HCT116 (cell line): ENCODE data around the gene RAI1. TPM values are rescaled to one million over a fixed set of nuclear protein-coding genes. Genes with fewer than 3 reads are reported as not detected.

Source experiments
- ATAC-seq: fragments of 200-7000 bp; cut with Tn5 transposase; 2 replicates; pipeline ENCODE4 v1.9.1; 2020; ENCODE audit warnings: mild to moderate bottlenecking, moderate library complexity
- BruUV-seq: library from RNA; stranded (reverse); fragments of 400-500 nt; replicated peaks from 2 replicates; lab custom pipeline; 2021; lab: Mats Ljungman, UMichigan
- CTCF ChIA-PET: fragments of 300-600 bp; sonication (Branson Sonifier 250); formaldehyde crosslinking; loops from one replicate; lab custom pipeline; 2021; ENCODE audit warnings: antibody characterized with exemption; lab: Charles Lee
- POLR2A ChIA-PET: fragments of 300-600, 350-600 bp; sonication (Branson Sonifier 250); formaldehyde crosslinking; loops from one replicate; lab custom pipeline; 2021; ENCODE audit warnings: antibody characterized with exemption; lab: Charles Lee
- RAD21 ChIA-PET, 2 experiments: fragments of 300-600 bp; sonication (Branson Sonifier 250); formaldehyde crosslinking; loops; one replicate each; lab custom pipeline; 2023; ENCODE audit warnings: low total read pairs in 2 of 2; ENCODE audit not compliant: uncharacterized antibody in 2 of 2, unreplicated experiment in 2 of 2, low non-redundant PET in 1 of 2; lab: Charles Lee
- DNase-seq: peaks from one replicate; pipeline ENCODE4 v3.0.0-alpha.2; 2010; ENCODE audit warnings: low read depth, low spot score
- H2AFZ ChIP-seq: fragments of 200-600 bp; shearing (Covaris generic), sonication (generic); 2 replicates; pipeline ENCODE4 v1.6.1; 2017; ENCODE audit warnings: low read depth, mixed run types, mixed read lengths, antibody characterized with exemption, low read length; ENCODE audit not compliant: poor library complexity, severe bottlenecking
- H3K27ac ChIP-seq: 2 replicates; pipeline ENCODE4 v1.5.1; 2012; ENCODE audit warnings: low read depth, low read length
- H3K27me3 ChIP-seq: fragments of 200-600 bp; sonication (generic); 2 replicates; pipeline ENCODE4 v1.6.1; 2016; ENCODE audit warnings: mixed run types, low read length, mixed read lengths; ENCODE audit not compliant: insufficient read depth
- H3K36me3 ChIP-seq, 2 experiments: fragments of 200-500 bp in 1 of 2; fragments of 200-600 bp in 1 of 2; sonication (Bioruptor generic) in 1 of 2; sonication (generic) in 1 of 2; 2 replicates each; pipeline versions ENCODE4 v1.5.1 to v1.6.1; 2014 to 2016; ENCODE audit warnings: low read length in 2 of 2, inconsistent platforms in 1 of 2, mixed read lengths in 1 of 2, mixed run types in 1 of 2; ENCODE audit not compliant: insufficient read depth in 2 of 2, control insufficient read depth in 1 of 2
- H3K4me1 ChIP-seq, 2 experiments: fragments of 200-600 bp in 1 of 2; sonication (generic) in 1 of 2; 2 replicates each; pipeline versions ENCODE4 v1.5.1 to v1.6.1; 2012 to 2017; ENCODE audit warnings: low read length in 2 of 2, inconsistent platforms in 1 of 2, mild to moderate bottlenecking in 1 of 2, mixed read lengths in 1 of 2, mixed run types in 1 of 2, moderate library complexity in 1 of 2; ENCODE audit not compliant: insufficient read depth in 2 of 2, control insufficient read depth in 1 of 2
- H3K4me2 ChIP-seq: fragments of 200-600 bp; sonication (generic); 2 replicates; pipeline ENCODE4 v1.6.1; 2017; ENCODE audit warnings: mixed run types, low read length, mixed read lengths
- H3K4me3 ChIP-seq, 2 experiments: fragments of 200-600 bp in 1 of 2; sonication (generic) in 1 of 2; replicated peaks in 1 of 2; 2 replicates each; pipeline ENCODE4 v1.5.1; 2011 to 2016; ENCODE audit warnings: low read length in 2 of 2, control low read depth in 1 of 2, low read depth in 1 of 2, mild to moderate bottlenecking in 1 of 2, mixed read lengths in 1 of 2, mixed run types in 1 of 2
- H3K79me2 ChIP-seq: fragments of 200-600 bp; sonication (generic); 2 replicates; pipeline ENCODE4 v1.6.1; 2017; ENCODE audit warnings: mild to moderate bottlenecking, mixed run types, low read length, moderate library complexity, mixed read lengths; ENCODE audit not compliant: insufficient read depth
- H3K9ac ChIP-seq: fragments of 200-600 bp; sonication (generic); 2 replicates; pipeline ENCODE4 v1.6.1; 2016; ENCODE audit warnings: low read length, mixed read lengths
- H3K9me2 ChIP-seq: fragments of 200-600 bp; sonication (generic), shearing (Covaris generic); 2 replicates; pipeline ENCODE4 v1.6.1; 2017; ENCODE audit warnings: mixed run types, mild to moderate bottlenecking, moderate library complexity; ENCODE audit not compliant: insufficient read depth
- H3K9me3 ChIP-seq, 2 experiments: fragments of 200-500 bp in 1 of 2; fragments of 200-600 bp in 1 of 2; sonication (Bioruptor generic) in 1 of 2; sonication (generic) in 1 of 2; 2 replicates each; pipeline ENCODE4 v1.6.1; 2014 to 2017; ENCODE audit warnings: low read length in 2 of 2, mixed read lengths in 2 of 2, inconsistent platforms in 1 of 2, low read depth in 1 of 2, mild to moderate bottlenecking in 1 of 2, mixed run types in 1 of 2, moderate library complexity in 1 of 2; ENCODE audit not compliant: control insufficient read depth in 1 of 2, insufficient read depth in 1 of 2
- H4K20me1 ChIP-seq: fragments of 200-600 bp; sonication (generic), shearing (Covaris generic); 2 replicates; pipeline ENCODE4 v1.6.1; 2017; ENCODE audit warnings: mixed run types, mild to moderate bottlenecking, moderate library complexity; ENCODE audit not compliant: insufficient read depth
- POLR2A ChIP-seq: IDR thresholded peaks from 2 replicates; pipeline ENCODE4 v1.7.0; 2011; ENCODE audit warnings: borderline replicate concordance; ENCODE audit not compliant: insufficient read depth, insufficient read length; ENCODE audit errors: extremely low read depth
- POLR2AphosphoS5 ChIP-seq: IDR thresholded peaks from 2 replicates; pipeline ENCODE4 v1.6.1; 2011; ENCODE audit warnings: mild to moderate bottlenecking, low read depth, low read length, moderate library complexity
- SIN3A ChIP-seq: IDR thresholded peaks from 2 replicates; pipeline ENCODE4 v1.6.1; 2012; ENCODE audit warnings: low read depth
- ZFX ChIP-seq: fragments of 450-650 bp; IDR thresholded peaks from 2 replicates; pipeline ENCODE4 v1.6.1; 2017
- intact Hi-C: fragments of 100-400 bp; cut with micrococcal nuclease; formaldehyde crosslinking; loops from 2 replicates; pipeline ENCODE4 v1.10.0; 2022
- total RNA-seq: library from RNA; stranded (reverse); gene quantifications from one replicate; pipeline ENCODE4 v1.2.1, GENCODE V29; 2021; ENCODE audit not compliant: unreplicated experiment

The RAI1 gene
- total RNA-seq, 1 experiment from 2014 or later = 38.5 TPM

- H3K27ac ChIP-seq = peak overlapping the region; percentile 48; the same call in 1 of the 2 replicates
- TF ChIP-seq POLR2A = no peak
- ChIA-PET RAD21 (no interaction called here), CTCF (no interaction called here), POLR2A (no interaction called here)
- DNase-seq (no peak), ATAC-seq (no peak)
- no peaks in the 10 kb centered on the region for H3K9me2 ChIP-seq
- intact Hi-C loops = loop anchor here (10.0 kb wide), 1 partner anchor 146 kb away; the partner anchor contains the start of gene RAI1
- no peak overlapping the region for H3K4me3 ChIP-seq
- BruUV-seq = no TSS peak
- H3K79me2 ChIP-seq = peaks cover 97% of the 10 kb centered on the region
- no peaks in the 10 kb centered on the region for H3K9me3 ChIP-seq
- H3K27me3 ChIP-seq = no peaks in the 10 kb centered on the region
- H3K9ac ChIP-seq = peak overlapping the region; percentile 10; the same call in 1 of the 2 replicates
- no peaks in the 10 kb centered on the region for H4K20me1 ChIP-seq
- H3K36me3 ChIP-seq = peaks cover 3 to 39% of the 10 kb centered on the region in 2 experiments; a peak in 2 of 4 replicates
- H3K4me2 ChIP-seq = no peak overlapping the region
- no peak overlapping the region for H2AFZ ChIP-seq
- H3K4me1 ChIP-seq = peaks cover 66 to 87% of the 10 kb centered on the region in 2 experiments
Observed at GRCh38 chr17:17830740-17831207, 149.5 kb downstream of the RAI1 start.

GRCh38 chr17:17831208-17832031 lies 150.2 kb downstream of the RAI1 start:
- Histone ChIP-seq H3K36me3 (peaks cover 3 to 39% of the 10 kb centered on the region in 2 experiments; a peak in 2 of 4 replicates), H3K9ac (peak overlapping the region; percentile 10; the same call in 1 of the 2 replicates), H3K4me2 (no peak overlapping the region), H2AFZ (no peak overlapping the region), H3K9me2 (no peaks in the 10 kb centered on the region), H4K20me1 (no peaks in the 10 kb centered on the region), H3K27ac (peak overlapping the region; percentile 48; the same call in 1 of the 2 replicates), H3K27me3 (no peaks in the 10 kb centered on the region), H3K4me1 (peaks cover 59 to 84% of the 10 kb centered on the region in 2 experiments), H3K9me3 (no peaks in the 10 kb centered on the region), H3K79me2 (peaks cover 96% of the 10 kb centered on the region), H3K4me3 (no peak overlapping the region)
- no TSS peak for BruUV-seq
- TF ChIP-seq POLR2AphosphoS5 (peak; percentile 32; the same call in 1 of the 2 replicates), SIN3A (no peak), ZFX (no peak)
- ATAC-seq (no peak), DNase-seq (no peak)
- CTCF ChIA-PET = no interaction called here
- intact Hi-C loops = loop anchor here (10.0 kb wide), 1 partner anchor 147 kb away; the partner anchor contains the start of gene RAI1
- RAD21 ChIA-PET = no interaction called here
- POLR2A ChIA-PET = no interaction called here
